ENCODE data around the gene CACNA1B.

The CACNA1B gene

GRCh38 chr9:138099803-138100598 lies 222.4 kb downstream of the CACNA1B start:
- no peak overlapping the region for H3K4me3 Mint-ChIP-seq
- TF ChIP-seq, protein P1, sequence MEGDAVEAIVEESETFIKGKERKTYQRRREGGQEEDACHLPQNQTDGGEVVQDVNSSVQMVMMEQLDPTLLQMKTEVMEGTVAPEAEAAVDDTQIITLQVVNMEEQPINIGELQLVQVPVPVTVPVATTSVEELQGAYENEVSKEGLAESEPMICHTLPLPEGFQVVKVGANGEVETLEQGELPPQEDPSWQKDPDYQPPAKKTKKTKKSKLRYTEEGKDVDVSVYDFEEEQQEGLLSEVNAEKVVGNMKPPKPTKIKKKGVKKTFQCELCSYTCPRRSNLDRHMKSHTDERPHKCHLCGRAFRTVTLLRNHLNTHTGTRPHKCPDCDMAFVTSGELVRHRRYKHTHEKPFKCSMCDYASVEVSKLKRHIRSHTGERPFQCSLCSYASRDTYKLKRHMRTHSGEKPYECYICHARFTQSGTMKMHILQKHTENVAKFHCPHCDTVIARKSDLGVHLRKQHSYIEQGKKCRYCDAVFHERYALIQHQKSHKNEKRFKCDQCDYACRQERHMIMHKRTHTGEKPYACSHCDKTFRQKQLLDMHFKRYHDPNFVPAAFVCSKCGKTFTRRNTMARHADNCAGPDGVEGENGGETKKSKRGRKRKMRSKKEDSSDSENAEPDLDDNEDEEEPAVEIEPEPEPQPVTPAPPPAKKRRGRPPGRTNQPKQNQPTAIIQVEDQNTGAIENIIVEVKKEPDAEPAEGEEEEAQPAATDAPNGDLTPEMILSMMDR (IDR thresholded peaks at IDR 0.05; ENCODE audit: unreplicated experiment in 3 of 3) = no peak

GRCh38 chr9:138100711-138101350 lies 223.2 kb downstream of the CACNA1B start:
- Mint-ChIP-seq H3K4me1 (peaks cover 6% of the 10 kb centered on the region), H3K36me3 (ENCODE audit: low read depth) (no peaks in the 10 kb centered on the region), H3K9me3 (no peaks in the 10 kb centered on the region), H3K4me3 (no peak overlapping the region), H3K27me3 (ENCODE audit: low read depth) (peaks cover 3% of the 10 kb centered on the region), H3K27ac (no peak overlapping the region)
- TF ChIP-seq, protein P1 (IDR thresholded peaks at IDR 0.05; ENCODE audit: unreplicated experiment in 3 of 3) = peak in 1 of 3 experiments; percentile 8

More at GRCh38 chr9:138099803-138100598, 222.4 kb downstream of the CACNA1B start:
- peaks cover 3% of the 10 kb centered on the region for H3K27me3 Mint-ChIP-seq (ENCODE audit: low read depth)
- H3K9me3 Mint-ChIP-seq = no peaks in the 10 kb centered on the region
- no peaks in the 10 kb centered on the region for H3K36me3 Mint-ChIP-seq (ENCODE audit: low read depth)
- no peak overlapping the region for H3K27ac Mint-ChIP-seq
- H3K4me1 Mint-ChIP-seq = peaks cover 6% of the 10 kb centered on the region

- Mint-ChIP-seq H3K27ac (no peak overlapping the region), H3K9me3 (peaks cover under 1% of the 10 kb centered on the region), H3K27me3 (ENCODE audit: low read depth) (peaks cover 3% of the 10 kb centered on the region), H3K36me3 (ENCODE audit: low read depth) (no peaks in the 10 kb centered on the region), H3K4me3 (no peak overlapping the region), H3K4me1 (peaks cover 6% of the 10 kb centered on the region)
- TF ChIP-seq, protein P1 (IDR thresholded peaks at IDR 0.05; ENCODE audit: unreplicated experiment in 3 of 3) = no peak
These were observed 224.1 kb downstream of the CACNA1B start for GRCh38 chr9:138101444-138102234.

GRCh38 chr9:138102246-138103051 lies 224.9 kb downstream of the CACNA1B start:
- Mint-ChIP-seq H3K9me3 (peaks cover 4% of the 10 kb centered on the region), H3K27ac (no peak overlapping the region), H3K4me1 (peaks cover 6% of the 10 kb centered on the region), H3K36me3 (ENCODE audit: low read depth) (no peaks in the 10 kb centered on the region), H3K27me3 (ENCODE audit: low read depth) (peaks cover 3% of the 10 kb centered on the region), H3K4me3 (no peak overlapping the region)
- TF ChIP-seq, protein P1 (IDR thresholded peaks at IDR 0.05; ENCODE audit: unreplicated experiment in 3 of 3) = no peak

- H3K4me1 Mint-ChIP-seq = peaks cover 6% of the 10 kb centered on the region
- TF ChIP-seq, protein P1 (IDR thresholded peaks at IDR 0.05; ENCODE audit: unreplicated experiment in 3 of 3) = no peak
- no peak overlapping the region for H3K27ac Mint-ChIP-seq
- H3K36me3 Mint-ChIP-seq (ENCODE audit: low read depth) = no peaks in the 10 kb centered on the region
- H3K4me3 Mint-ChIP-seq = no peak overlapping the region
- H3K9me3 Mint-ChIP-seq = peaks cover 4% of the 10 kb centered on the region
- peaks cover 3% of the 10 kb centered on the region for H3K27me3 Mint-ChIP-seq (ENCODE audit: low read depth)
These were observed 225.7 kb downstream of the CACNA1B start for GRCh38 chr9:138103111-138103848.
